GM12878 (cell line): ENCODE results near the gene KHDC1.
"Not testable (repeated sequence)": the region's sequence is repeated elsewhere in the genome, so short reads cannot be mapped to it uniquely, and the experiment has no call there.

Experiments
- POLR2A ChIP-seq: IDR thresholded peaks from 2 replicates; pipeline ENCODE4 v1.6.1; 2011; ENCODE audit warnings: low read depth, mild to moderate bottlenecking, low read length
- SP1 ChIP-seq: IDR thresholded peaks from one replicate; pipeline ENCODE4 v1.6.1; 2011; ENCODE audit warnings: low read depth, low read length

- not testable (repeated sequence) for TF ChIP-seq POLR2A, SP1
Measured at GRCh38 chr6:73268896-73269295, 5.9 kb upstream of the KHDC1 start.
